ENCODE measurements around the gene PIGP.

DNA sequence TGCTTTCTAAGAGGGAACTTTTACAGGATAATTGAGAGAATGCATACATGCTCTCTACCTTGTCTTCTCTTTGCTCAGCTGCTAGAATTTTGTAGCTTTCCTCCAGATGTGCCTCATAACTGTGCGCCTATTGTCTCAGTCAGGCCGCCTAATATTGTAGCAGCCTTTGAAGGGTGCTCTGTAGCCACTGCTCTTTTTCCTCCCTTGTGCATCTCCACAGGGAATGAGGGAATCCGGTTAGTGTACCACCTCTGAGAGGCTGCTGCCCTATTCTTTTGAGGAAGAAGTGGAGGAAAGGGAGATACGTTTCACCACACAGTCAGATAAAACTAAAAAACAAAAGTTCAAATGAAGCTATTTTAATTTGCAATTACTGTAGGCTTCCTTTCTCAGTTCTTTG is 22.9 kb upstream of the PIGP start:
- TF ChIP-seq CTCF (IDR thresholded peaks at IDR 0.05; ENCODE audit: low read depth, low read length) (no peak), EZH2phosphoT487 (IDR thresholded peaks at IDR 0.05; ENCODE audit: low read depth) (no peak)
